GM12875 (cell line): ENCODE measurements around the gene CNPY4.

ENCODE experiments used
- H3K4me3 ChIP-seq: one replicate; pipeline ENCODE4 v1.5.1; 2011; ENCODE audit warnings: low read depth, low read length, control low read depth
- CTCF ChIP-seq: IDR thresholded peaks from 2 replicates; pipeline ENCODE4 v1.5.1; 2011; ENCODE audit warnings: low read depth, mild to moderate bottlenecking, control low read depth, inconsistent platforms, low read length, moderate library complexity, borderline replicate concordance; ENCODE audit not compliant: insufficient read depth

CNPY4 gene

GRCh38 chr7:100152937-100153666, 33.7 kb downstream of the CNPY4 start:
- no peak for TF ChIP-seq CTCF
- no peak overlapping the region for H3K4me3 ChIP-seq

- no peak overlapping the region for H3K4me3 ChIP-seq
- TF ChIP-seq CTCF, result no peak
Measured at GRCh38 chr7:100153708-100154535, 34.5 kb downstream of the CNPY4 start.

GRCh38 chr7:100154651-100155491, 35.4 kb downstream of the CNPY4 start:
- no peak for TF ChIP-seq CTCF
- H3K4me3 ChIP-seq, result no peak overlapping the region

- TF ChIP-seq CTCF, result no peak
- H3K4me3 ChIP-seq, result no peak overlapping the region
Measured at GRCh38 chr7:100155553-100156317, 36.3 kb downstream of the CNPY4 start.

GRCh38 chr7:100156331-100157068, 37.1 kb downstream of the CNPY4 start:
- no peak for TF ChIP-seq CTCF
- no peak overlapping the region for H3K4me3 ChIP-seq

GRCh38 chr7:100157069-100157333, 37.6 kb downstream of the CNPY4 start:
- TF ChIP-seq CTCF, result no peak
- no peak overlapping the region for H3K4me3 ChIP-seq
